ENCODE measurements around the gene ATP9A.

Gene ATP9A

DNA sequence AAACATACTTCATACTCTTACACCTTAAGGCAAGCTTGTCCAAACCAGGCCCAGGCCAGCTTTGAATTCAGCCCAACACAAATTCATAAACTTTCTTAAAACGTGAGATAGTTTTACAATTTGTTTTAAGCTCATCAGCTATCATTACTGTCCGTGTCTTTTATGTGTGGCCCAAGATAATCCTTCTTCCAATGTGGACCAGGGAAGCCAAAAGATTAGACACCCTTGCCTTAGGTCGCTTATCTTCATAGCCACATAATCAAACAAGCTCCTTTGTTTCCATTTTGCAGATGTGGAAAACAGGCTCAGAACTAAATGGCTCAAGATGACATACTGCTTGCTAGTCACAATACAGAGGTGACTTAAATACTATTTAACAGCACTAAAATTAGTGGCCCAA is 28.1 kb upstream of the ATP9A start:
- CTCF ChIA-PET, result interaction anchor here (1.1 to 2.3 kb wide), 5 partner anchors 11 to 287 kb away, joined by 3 to 13 read pairs (median 4); no protein-coding TSS in a partner anchor
- no peak for DNase-seq (ENCODE audit: low read depth, low spot score)
- TF ChIP-seq, protein P1, sequence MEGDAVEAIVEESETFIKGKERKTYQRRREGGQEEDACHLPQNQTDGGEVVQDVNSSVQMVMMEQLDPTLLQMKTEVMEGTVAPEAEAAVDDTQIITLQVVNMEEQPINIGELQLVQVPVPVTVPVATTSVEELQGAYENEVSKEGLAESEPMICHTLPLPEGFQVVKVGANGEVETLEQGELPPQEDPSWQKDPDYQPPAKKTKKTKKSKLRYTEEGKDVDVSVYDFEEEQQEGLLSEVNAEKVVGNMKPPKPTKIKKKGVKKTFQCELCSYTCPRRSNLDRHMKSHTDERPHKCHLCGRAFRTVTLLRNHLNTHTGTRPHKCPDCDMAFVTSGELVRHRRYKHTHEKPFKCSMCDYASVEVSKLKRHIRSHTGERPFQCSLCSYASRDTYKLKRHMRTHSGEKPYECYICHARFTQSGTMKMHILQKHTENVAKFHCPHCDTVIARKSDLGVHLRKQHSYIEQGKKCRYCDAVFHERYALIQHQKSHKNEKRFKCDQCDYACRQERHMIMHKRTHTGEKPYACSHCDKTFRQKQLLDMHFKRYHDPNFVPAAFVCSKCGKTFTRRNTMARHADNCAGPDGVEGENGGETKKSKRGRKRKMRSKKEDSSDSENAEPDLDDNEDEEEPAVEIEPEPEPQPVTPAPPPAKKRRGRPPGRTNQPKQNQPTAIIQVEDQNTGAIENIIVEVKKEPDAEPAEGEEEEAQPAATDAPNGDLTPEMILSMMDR (IDR thresholded peaks at IDR 0.05; ENCODE audit: insufficient read depth, low read length, missing control alignments), result no peak
- POLR2A ChIA-PET, result interaction anchor here (0.7 kb wide), 1 partner anchor 33 kb away, joined by 4 read pairs; no protein-coding TSS in a partner anchor
- no peak overlapping the region for H3K4me3 ChIP-seq (ENCODE audit: low read depth, low read length)

DNA sequence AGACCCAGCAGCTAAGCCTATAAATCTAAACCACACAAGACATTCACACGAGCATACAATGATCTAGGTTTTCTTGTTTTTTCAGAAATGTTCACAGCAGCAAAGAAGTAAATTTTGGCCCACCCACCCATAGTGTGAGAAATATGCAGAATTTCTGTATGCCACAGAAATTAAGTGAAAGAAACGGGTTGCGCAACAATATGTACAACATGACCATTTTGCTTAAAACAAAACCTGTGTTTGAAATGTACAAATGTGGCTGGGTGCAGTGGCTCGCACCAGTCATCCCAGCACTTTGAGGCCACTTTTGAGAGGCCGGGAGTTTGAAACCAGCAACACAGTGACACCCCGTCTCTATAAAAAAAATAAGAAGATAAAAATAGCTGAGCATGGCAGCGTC is 24.8 kb upstream of the ATP9A start:
- POLR2A ChIA-PET, result no interaction called here
- DNase-seq (ENCODE audit: low read depth, low spot score), result no peak
- TF ChIP-seq, protein P1 (IDR thresholded peaks at IDR 0.05; ENCODE audit: insufficient read depth, low read length, missing control alignments), result no peak
- H3K4me3 ChIP-seq (ENCODE audit: low read depth, low read length), result no peak overlapping the region
- CTCF ChIA-PET, result interaction anchor here (1.0 kb wide), 1 partner anchor 293 kb away, joined by 3 read pairs; no protein-coding TSS in a partner anchor

DNA sequence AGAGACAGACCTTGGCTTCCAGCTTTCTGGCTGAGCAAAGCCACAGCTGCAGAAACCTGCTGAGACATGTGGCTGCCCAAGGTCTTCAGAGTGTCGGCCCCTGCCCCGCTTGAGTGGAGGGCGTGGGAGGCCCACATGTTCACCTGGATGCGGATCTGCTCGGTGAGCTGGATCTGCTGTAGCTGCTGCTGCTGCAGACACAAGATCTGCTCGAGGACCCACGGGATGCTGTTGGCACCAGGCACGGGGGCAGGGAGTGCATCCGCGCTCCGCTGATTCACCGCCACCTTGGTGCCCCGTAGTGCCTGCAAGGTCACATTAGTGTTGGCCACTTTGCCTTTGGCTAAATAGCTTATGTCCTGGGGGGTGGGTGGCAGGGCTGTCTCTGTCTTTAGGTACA is 23.4 kb upstream of the ATP9A start:
- TF ChIP-seq, protein P1 (IDR thresholded peaks at IDR 0.05; ENCODE audit: insufficient read depth, low read length, missing control alignments), result no peak
- no peak overlapping the region for H3K4me3 ChIP-seq (ENCODE audit: low read depth, low read length)
- POLR2A ChIA-PET, result no interaction called here
- DNase-seq (ENCODE audit: low read depth, low spot score), result no peak
- CTCF ChIA-PET, result interaction anchor here (2.1 to 5.6 kb wide), 2 partner anchors 7 to 153 kb away, joined by 6 to 52 read pairs; no protein-coding TSS in a partner anchor

DNA sequence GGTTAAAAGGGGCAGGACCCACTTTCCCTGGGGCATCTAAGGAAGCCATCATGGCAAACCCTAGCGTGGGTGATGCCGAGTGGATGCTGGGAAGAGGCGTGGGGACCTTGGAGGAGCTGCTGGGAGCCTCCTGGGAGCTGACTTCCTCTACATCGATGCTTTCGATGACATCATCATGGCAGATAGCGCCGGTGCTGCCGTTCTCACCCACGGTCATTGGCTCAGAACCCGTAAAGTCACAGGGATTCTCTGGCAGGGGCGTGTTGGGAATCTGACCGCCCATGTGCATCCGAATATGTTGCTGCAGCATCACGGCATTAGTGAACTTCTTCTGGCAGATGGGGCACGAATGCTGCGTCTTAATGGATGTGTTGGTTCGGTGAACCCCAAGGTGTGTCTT is 22.1 kb upstream of the ATP9A start:
- ChIA-PET CTCF (interaction anchor here (5.6 kb wide), 1 partner anchor 9 kb away, joined by 52 read pairs; no protein-coding TSS in a partner anchor), POLR2A (no interaction called here)
- no peak for DNase-seq (ENCODE audit: low read depth, low spot score)
- TF ChIP-seq, protein P1 (IDR thresholded peaks at IDR 0.05; ENCODE audit: insufficient read depth, low read length, missing control alignments), result no peak
- no peak overlapping the region for H3K4me3 ChIP-seq (ENCODE audit: low read depth, low read length)

DNA sequence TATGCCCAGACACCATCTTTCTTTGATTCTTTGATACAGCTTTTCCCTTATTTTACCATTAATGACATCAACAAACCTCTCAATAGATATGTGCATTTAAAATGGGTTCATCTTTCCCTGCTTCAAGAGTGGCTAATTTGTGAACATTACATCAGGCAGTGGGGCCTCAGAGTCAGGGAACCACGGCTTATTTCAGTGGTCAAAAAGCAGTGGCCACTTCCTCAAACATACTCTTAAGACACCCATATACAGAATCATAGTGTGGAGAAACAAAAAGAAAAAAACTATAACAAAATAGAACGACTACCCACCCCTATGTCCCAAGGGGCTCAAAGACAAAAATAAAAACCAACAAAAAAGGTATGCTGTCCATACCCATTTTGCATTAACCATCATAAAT is 21.2 kb upstream of the ATP9A start:
- H3K4me3 ChIP-seq (ENCODE audit: low read depth, low read length), result no peak overlapping the region
- no peak for DNase-seq (ENCODE audit: low read depth, low spot score)
- ChIA-PET CTCF (interaction anchor here (1.0 to 5.6 kb wide), 3 partner anchors 9 to 12 kb away, joined by 3 to 52 read pairs (median 3); no protein-coding TSS in a partner anchor), POLR2A (no interaction called here)
- TF ChIP-seq, protein P1 (IDR thresholded peaks at IDR 0.05; ENCODE audit: insufficient read depth, low read length, missing control alignments), result no peak

DNA sequence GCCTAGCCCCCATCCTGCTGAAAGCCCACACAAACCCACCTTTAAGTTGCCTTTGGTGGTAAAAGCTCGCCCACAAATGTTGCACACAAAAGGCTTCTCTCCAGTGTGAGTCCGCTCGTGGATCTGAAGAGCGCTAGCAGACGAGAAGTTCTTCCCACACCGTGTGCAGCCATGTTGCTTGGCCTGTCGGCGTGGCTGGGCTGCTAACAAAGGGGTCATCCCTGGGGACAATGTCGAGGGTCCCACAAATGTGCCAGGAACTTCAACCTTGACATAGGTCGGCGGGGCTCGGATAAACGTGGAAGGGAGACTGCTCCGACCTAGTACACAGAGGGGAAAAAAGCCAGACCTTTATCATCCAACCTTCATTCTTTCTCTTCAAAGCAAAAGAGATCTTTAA is 20.6 kb upstream of the ATP9A start:
- ChIA-PET POLR2A (no interaction called here), CTCF (interaction anchor here (1.0 to 5.6 kb wide), 3 partner anchors 8 to 11 kb away, joined by 3 to 52 read pairs (median 3); no protein-coding TSS in a partner anchor)
- DNase-seq (ENCODE audit: low read depth, low spot score), result no peak
- TF ChIP-seq, protein P1 (IDR thresholded peaks at IDR 0.05; ENCODE audit: insufficient read depth, low read length, missing control alignments), result no peak
- H3K4me3 ChIP-seq (ENCODE audit: low read depth, low read length), result no peak overlapping the region

All from AG04449 (cell line).